Osteoblast (primary cell): ENCODE results near the gene LAMTOR3. TPM values are rescaled to one million over a fixed set of nuclear protein-coding genes. Genes with fewer than 3 reads are reported as not detected.

Experiments used
- DNase-seq: peaks from one replicate; pipeline ENCODE4 v3.0.0; 2011; ENCODE audit warnings: low spot score, mixed read lengths; ENCODE audit not compliant: insufficient read length; ENCODE audit errors: missing footprints
- H2AFZ ChIP-seq: 2 replicates; pipeline ENCODE4 v1.6.0; 2011; ENCODE audit warnings: mild to moderate bottlenecking, low read length
- H3K27ac ChIP-seq: 2 replicates; pipeline ENCODE4 v1.5.1; 2011; ENCODE audit warnings: mild to moderate bottlenecking, low read depth, low read length, moderate library complexity
- H3K27me3 ChIP-seq: 2 replicates; pipeline ENCODE4 v1.6.0; 2012; ENCODE audit warnings: mild to moderate bottlenecking, control low read depth, inconsistent platforms, low read length, moderate library complexity; ENCODE audit not compliant: insufficient read depth
- H3K36me3 ChIP-seq: 2 replicates; pipeline ENCODE4 v1.5.1; 2011; ENCODE audit warnings: mild to moderate bottlenecking, low read length, control low read depth, moderate library complexity; ENCODE audit not compliant: insufficient read depth
- H3K4me1 ChIP-seq: 2 replicates; pipeline ENCODE4 v1.5.1; 2011; ENCODE audit warnings: mild to moderate bottlenecking, low read length, control low read depth, moderate library complexity; ENCODE audit not compliant: insufficient read depth
- H3K4me2 ChIP-seq: 2 replicates; pipeline ENCODE4 v1.6.0; 2011; ENCODE audit warnings: mild to moderate bottlenecking, low read length; ENCODE audit not compliant: insufficient read depth
- H3K4me3 ChIP-seq: fragments of 200-600 bp; sonication (generic); 3 replicates; pipeline ENCODE4 v1.5.1; 2012; ENCODE audit warnings: mild to moderate bottlenecking, low read length, inconsistent platforms; ENCODE audit not compliant: insufficient read depth
- H3K79me2 ChIP-seq: 2 replicates; pipeline ENCODE4 v1.6.0; 2012; ENCODE audit warnings: mild to moderate bottlenecking, low read length, control low read depth, inconsistent platforms; ENCODE audit not compliant: insufficient read depth
- H3K9me3 ChIP-seq: 2 replicates; pipeline ENCODE4 v1.5.1; 2011; ENCODE audit warnings: low read depth, low read length, control low read depth
- H4K20me1 ChIP-seq: 2 replicates; pipeline ENCODE4 v1.6.0; 2012; ENCODE audit warnings: mild to moderate bottlenecking, low read length, control low read depth; ENCODE audit not compliant: insufficient read depth
- CTCF ChIP-seq: IDR thresholded peaks from 2 replicates; pipeline ENCODE4 v1.5.1; 2011; ENCODE audit warnings: mild to moderate bottlenecking, low read depth, low read length, moderate library complexity; ENCODE audit errors: extremely low read depth
- total RNA-seq: library from RNA; depleted of rRNA; stranded (reverse); fragments of >200 nt; gene quantifications from 2 replicates; pipeline ENCODE4 v1.2.3, GENCODE V29; 2012

LAMTOR3 gene
- total RNA-seq, 1 donor = 42.0 TPM

- no peak for TF ChIP-seq CTCF
- Histone ChIP-seq H4K20me1 (peaks cover 2% of the 10 kb centered on the region), H3K4me3 (no peak overlapping the region), H3K27me3 (no peaks in the 10 kb centered on the region), H2AFZ (no peak overlapping the region), H3K36me3 (peaks cover 59% of the 10 kb centered on the region), H3K79me2 (no peaks in the 10 kb centered on the region), H3K4me1 (no peaks in the 10 kb centered on the region), H3K27ac (no peak overlapping the region), H3K4me2 (no peak overlapping the region), H3K9me3 (no peaks in the 10 kb centered on the region)
- DNase-seq = no peak
These were observed 14.8 kb downstream of the LAMTOR3 start for GRCh38 chr4:99879458-99879857.

GRCh38 chr4:99878604-99879003 is 15.6 kb downstream of the LAMTOR3 start:
- no peaks in the 10 kb centered on the region for H3K27me3 ChIP-seq
- H3K4me1 ChIP-seq = no peaks in the 10 kb centered on the region
- no peak overlapping the region for H3K4me2 ChIP-seq
- H3K36me3 ChIP-seq = peaks cover 50% of the 10 kb centered on the region
- H3K9me3 ChIP-seq = no peaks in the 10 kb centered on the region
- peaks cover 2% of the 10 kb centered on the region for H4K20me1 ChIP-seq
- no peak overlapping the region for H3K4me3 ChIP-seq
- H2AFZ ChIP-seq = no peak overlapping the region
- TF ChIP-seq CTCF = no peak
- DNase-seq = no peak
- H3K79me2 ChIP-seq = no peaks in the 10 kb centered on the region
- H3K27ac ChIP-seq = no peak overlapping the region

GRCh38 chr4:99876946-99877345 is 17.3 kb downstream of the LAMTOR3 start:
- no peak for DNase-seq
- H3K4me2 ChIP-seq = no peak overlapping the region
- H3K9me3 ChIP-seq = no peaks in the 10 kb centered on the region
- no peaks in the 10 kb centered on the region for H3K79me2 ChIP-seq
- no peaks in the 10 kb centered on the region for H3K27me3 ChIP-seq
- no peak overlapping the region for H3K27ac ChIP-seq
- no peaks in the 10 kb centered on the region for H3K4me1 ChIP-seq
- H3K36me3 ChIP-seq = peaks cover 41% of the 10 kb centered on the region
- peaks cover 2% of the 10 kb centered on the region for H4K20me1 ChIP-seq
- TF ChIP-seq CTCF = no peak
- no peak overlapping the region for H3K4me3 ChIP-seq
- H2AFZ ChIP-seq = no peak overlapping the region

- Histone ChIP-seq H3K9me3 (no peaks in the 10 kb centered on the region), H3K36me3 (peaks cover 22% of the 10 kb centered on the region), H3K4me1 (no peaks in the 10 kb centered on the region), H3K4me2 (no peak overlapping the region), H3K27ac (no peak overlapping the region), H2AFZ (no peak overlapping the region), H4K20me1 (peaks cover 2% of the 10 kb centered on the region), H3K27me3 (no peaks in the 10 kb centered on the region), H3K79me2 (no peaks in the 10 kb centered on the region), H3K4me3 (no peak overlapping the region)
- DNase-seq = no peak
- no peak for TF ChIP-seq CTCF
These were observed 19.2 kb downstream of the LAMTOR3 start for GRCh38 chr4:99875071-99875470.
